HAP-1 (cell line): ENCODE measurements around the gene CAAP1.

Experiments used
- DNase-seq, 2 experiments: peaks; one replicate each; pipeline ENCODE4 v3.0.0-alpha.2; 2016 to 2020; ENCODE audit warnings: low spot score in 2 of 2
- H3K27me3 ChIP-seq: fragments of 250-450 bp; sonication (Bioruptor Pico); 2 replicates; pipeline ENCODE4 v1.5.1; 2020; ENCODE audit warnings: low read depth, mild to moderate bottlenecking, moderate library complexity
- H3K36me3 ChIP-seq: fragments of 250-450 bp; sonication (Bioruptor Pico); replicated peaks from 2 replicates; pipeline ENCODE4 v1.5.1; 2020; ENCODE audit warnings: mild to moderate bottlenecking
- H3K4me1 ChIP-seq: fragments of 250-450 bp; sonication (Bioruptor Pico); 2 replicates; pipeline ENCODE4 v1.5.1; 2020; ENCODE audit warnings: mild to moderate bottlenecking
- H3K4me3 ChIP-seq: fragments of 250-450 bp; sonication (Bioruptor Pico); 2 replicates; pipeline ENCODE4 v1.5.1; 2020; ENCODE audit warnings: mild to moderate bottlenecking, moderate library complexity
- H3K9me3 ChIP-seq: fragments of 250-450 bp; sonication (Bioruptor Pico); 2 replicates; pipeline ENCODE4 v1.5.1; 2020; ENCODE audit warnings: mild to moderate bottlenecking, moderate library complexity
- in situ Hi-C: fragments of 300-500 bp; cut with MboI; formaldehyde crosslinking; loops from 3 replicates; pipeline ENCODE4 v1.14.3; 2020; ENCODE audit warnings: low sequenced_read_pairs, inconsistent platforms, mixed read lengths

The CAAP1 gene

GRCh38 chr9:26892251-26893029, at the start of gene CAAP1:
Gene CAAP1, minus strand, starts transcription at chr9:26892802. Its CDS starts 87 bp downstream, at chr9:26892715.
- Histone ChIP-seq H3K36me3 (no peaks in the 10 kb centered on the region), H3K27me3 (no peaks in the 10 kb centered on the region), H3K4me1 (peaks cover 7% of the 10 kb centered on the region; the same call in 1 of the 2 replicates), H3K9me3 (no peaks in the 10 kb centered on the region), H3K4me3 (peak within 1 kb of the TSS; percentile 98)
- peak; percentile 90 to 96 for DNase-seq
- in situ Hi-C loops, result no loop called here

GRCh38 chr9:26940779-26941178, 48.2 kb upstream of the CAAP1 start:
- H3K9me3 ChIP-seq, result no peaks in the 10 kb centered on the region
- DNase-seq, result no peak
- in situ Hi-C loops, result no loop called here
- peaks cover 4% of the 10 kb centered on the region; the same call in 1 of the 2 replicates for H3K36me3 ChIP-seq
- H3K27me3 ChIP-seq, result no peaks in the 10 kb centered on the region
- no peak overlapping the region for H3K4me3 ChIP-seq
- peaks cover 3% of the 10 kb centered on the region for H3K4me1 ChIP-seq

GRCh38 chr9:26939955-26940711, 47.5 kb upstream of the CAAP1 start:
- peaks cover 3% of the 10 kb centered on the region for H3K4me1 ChIP-seq
- no peak for DNase-seq
- H3K36me3 ChIP-seq, result peaks cover 4% of the 10 kb centered on the region; the same call in 1 of the 2 replicates
- H3K27me3 ChIP-seq, result no peaks in the 10 kb centered on the region
- no peaks in the 10 kb centered on the region for H3K9me3 ChIP-seq
- H3K4me3 ChIP-seq, result no peak overlapping the region
- in situ Hi-C loops, result no loop called here

GRCh38 chr9:26937816-26938371, 45.3 kb upstream of the CAAP1 start:
- H3K36me3 ChIP-seq, result no peaks in the 10 kb centered on the region; the same call in 1 of the 2 replicates
- in situ Hi-C loops, result no loop called here

GRCh38 chr9:26935847-26936246, 43.2 kb upstream of the CAAP1 start:
- in situ Hi-C loops, result no loop called here
- no peaks in the 10 kb centered on the region for H3K9me3 ChIP-seq
- no peaks in the 10 kb centered on the region for H3K27me3 ChIP-seq
- H3K4me1 ChIP-seq, result peaks cover 3% of the 10 kb centered on the region
- no peak for DNase-seq
- no peak overlapping the region for H3K4me3 ChIP-seq
- no peaks in the 10 kb centered on the region; the same call in 1 of the 2 replicates for H3K36me3 ChIP-seq

More at GRCh38 chr9:26937816-26938371, 45.3 kb upstream of the CAAP1 start:
- Histone ChIP-seq H3K4me3 (no peak overlapping the region), H3K27me3 (no peaks in the 10 kb centered on the region), H3K4me1 (peaks cover 3% of the 10 kb centered on the region), H3K9me3 (no peaks in the 10 kb centered on the region)
- DNase-seq, result no peak

- H3K4me3 ChIP-seq, result no peak overlapping the region
- H3K9me3 ChIP-seq, result no peaks in the 10 kb centered on the region
- peaks cover 30% of the 10 kb centered on the region for H3K36me3 ChIP-seq
- DNase-seq, result no peak
- H3K4me1 ChIP-seq, result no peaks in the 10 kb centered on the region
- in situ Hi-C loops, result no loop called here
- H3K27me3 ChIP-seq, result no peaks in the 10 kb centered on the region
Measured at GRCh38 chr9:26928902-26929495, 36.4 kb upstream of the CAAP1 start.

GRCh38 chr9:26925609-26926008, 33.0 kb upstream of the CAAP1 start:
- no peak for DNase-seq
- Histone ChIP-seq H3K4me3 (no peak overlapping the region), H3K27me3 (no peaks in the 10 kb centered on the region), H3K4me1 (no peaks in the 10 kb centered on the region), H3K9me3 (no peaks in the 10 kb centered on the region), H3K36me3 (peaks cover 54% of the 10 kb centered on the region)
- in situ Hi-C loops, result no loop called here

GRCh38 chr9:26919698-26920097, 27.1 kb upstream of the CAAP1 start:
- Histone ChIP-seq H3K9me3 (no peaks in the 10 kb centered on the region), H3K4me1 (no peaks in the 10 kb centered on the region), H3K27me3 (no peaks in the 10 kb centered on the region), H3K4me3 (no peak overlapping the region), H3K36me3 (peaks cover 71% of the 10 kb centered on the region)
- no peak for DNase-seq
- in situ Hi-C loops, result no loop called here

- H3K4me3 ChIP-seq, result no peak overlapping the region
- DNase-seq, result peak in 1 of 2 experiments; percentile 54
- H3K9me3 ChIP-seq, result no peaks in the 10 kb centered on the region
- in situ Hi-C loops, result no loop called here
- peaks cover 38% of the 10 kb centered on the region for H3K36me3 ChIP-seq
- H3K27me3 ChIP-seq, result no peaks in the 10 kb centered on the region
- H3K4me1 ChIP-seq, result peaks cover 3% of the 10 kb centered on the region; the same call in 1 of the 2 replicates
Measured at GRCh38 chr9:26913138-26913668, 20.6 kb upstream of the CAAP1 start.

- no peak for DNase-seq
- Histone ChIP-seq H3K9me3 (no peaks in the 10 kb centered on the region), H3K36me3 (peaks cover 24% of the 10 kb centered on the region; the same call in 1 of the 2 replicates), H3K4me3 (no peak overlapping the region), H3K27me3 (no peaks in the 10 kb centered on the region), H3K4me1 (no peaks in the 10 kb centered on the region)
- in situ Hi-C loops, result no loop called here
Measured at GRCh38 chr9:26904671-26905070, 12.1 kb upstream of the CAAP1 start.

GRCh38 chr9:26904070-26904469, 11.5 kb upstream of the CAAP1 start:
- Histone ChIP-seq H3K27me3 (no peaks in the 10 kb centered on the region), H3K4me3 (no peak overlapping the region), H3K36me3 (peaks cover 24% of the 10 kb centered on the region; the same call in 1 of the 2 replicates), H3K9me3 (no peaks in the 10 kb centered on the region), H3K4me1 (no peaks in the 10 kb centered on the region)
- DNase-seq, result no peak
- in situ Hi-C loops, result no loop called here

GRCh38 chr9:26893030-26893676, 551 bp upstream of the CAAP1 start:
- Histone ChIP-seq H3K27me3 (no peaks in the 10 kb centered on the region), H3K4me3 (peak overlapping the region; percentile 98), H3K9me3 (no peaks in the 10 kb centered on the region), H3K36me3 (no peaks in the 10 kb centered on the region), H3K4me1 (peaks cover 7% of the 10 kb centered on the region; the same call in 1 of the 2 replicates)
- in situ Hi-C loops, result no loop called here
- peak in 1 of 2 experiments; percentile 6 for DNase-seq

- Histone ChIP-seq H3K9me3 (no peaks in the 10 kb centered on the region), H3K36me3 (peaks cover under 1% of the 10 kb centered on the region; the same call in 1 of the 2 replicates), H3K27me3 (no peaks in the 10 kb centered on the region), H3K4me1 (peaks cover 7% of the 10 kb centered on the region; the same call in 1 of the 2 replicates), H3K4me3 (peak overlapping the region; percentile 98)
- DNase-seq, result peak in 1 of 2 experiments; percentile 23
- in situ Hi-C loops, result no loop called here
Measured at GRCh38 chr9:26891726-26892125, 876 bp downstream of the CAAP1 start.
